Upper lobe of left lung (tissue), 4 donors: Measurements from ENCODE around the gene TMEM38B.

Experiments
- CTCF ChIP-seq, 6 experiments: fragments of 450-650 bp in 4 of 6; fragments of 200-600 bp in 2 of 6; sonication (generic) in 2 of 6; IDR thresholded peaks; one replicate each; pipeline ENCODE4 v1.5.1; 2016 to 2019; ENCODE audit warnings: antibody characterized with exemption in 6 of 6
- EP300 ChIP-seq, 4 donors: sonication (generic); formaldehyde crosslinking; IDR thresholded peaks; one replicate each; pipeline ENCODE4 v1.5.1; 2017; ENCODE audit warnings: antibody characterized with exemption in 4 of 4, control low read depth in 2 of 4
- POLR2A ChIP-seq, 4 donors: fragments of 450-650 bp; IDR thresholded peaks; one replicate each; pipeline ENCODE4 v1.5.1; 2016 to 2017; ENCODE audit warnings: antibody characterized with exemption in 4 of 4, mild to moderate bottlenecking in 2 of 4
- POLR2AphosphoS5 ChIP-seq, 2 donors: sonication (generic); formaldehyde crosslinking; IDR thresholded peaks; one replicate each; pipeline ENCODE4 v1.5.1; 2017; ENCODE audit warnings: antibody characterized with exemption in 2 of 2

- no peak for TF ChIP-seq EP300 (IDR thresholded peaks at IDR 0.05)
- TF ChIP-seq CTCF (IDR thresholded peaks at IDR 0.05), result no peak
- no peak for TF ChIP-seq POLR2A (IDR thresholded peaks at IDR 0.05)
- no peak for TF ChIP-seq POLR2AphosphoS5 (IDR thresholded peaks at IDR 0.05)
These were observed 17.5 kb downstream of the TMEM38B start for GRCh38 chr9:105711867-105712266.
